Rectal smooth muscle tissue (tissue), 1 donor: ENCODE results near the gene SORCS3.

Source experiments
- H3K27ac ChIP-seq: one replicate; pipeline ENCODE4 v1.7.0; 2013; ENCODE audit warnings: low read depth, low read length, inconsistent platforms
- H3K27me3 ChIP-seq: one replicate; pipeline ENCODE4 v1.7.0; 2013; ENCODE audit warnings: low read length; ENCODE audit not compliant: control insufficient read depth, insufficient read depth
- H3K36me3 ChIP-seq: one replicate; pipeline ENCODE4 v1.7.0; 2013; ENCODE audit warnings: low read length; ENCODE audit not compliant: control insufficient read depth, insufficient read depth
- H3K4me1 ChIP-seq: one replicate; pipeline ENCODE4 v1.7.0; 2013; ENCODE audit warnings: low read length; ENCODE audit not compliant: control insufficient read depth, insufficient read depth
- H3K4me3 ChIP-seq: one replicate; pipeline ENCODE4 v1.7.0; 2013; ENCODE audit warnings: low read length
- H3K9ac ChIP-seq: one replicate; pipeline ENCODE4 v1.7.0; 2013; ENCODE audit warnings: low read length

SORCS3 gene

DNA sequence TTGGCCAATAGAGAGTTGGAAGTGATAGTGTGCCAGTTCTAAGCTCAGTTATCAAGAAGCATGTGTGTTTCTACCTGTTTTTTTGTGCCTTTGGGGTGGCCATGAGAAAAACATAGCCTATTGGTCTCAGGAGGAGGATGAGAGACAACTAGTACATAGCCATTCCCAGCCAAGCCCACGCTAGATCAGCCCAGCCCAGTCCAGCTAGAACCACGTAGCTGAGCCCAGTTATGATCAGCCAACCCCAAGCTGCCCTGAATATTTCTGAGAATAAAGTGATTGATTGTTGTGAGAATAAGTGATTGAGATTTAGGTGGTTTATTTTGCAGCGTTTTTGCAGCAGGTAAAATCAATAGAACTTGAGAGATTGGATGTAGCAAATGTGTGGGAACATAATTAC is 15.9 kb downstream of the SORCS3 start:
- H3K9ac ChIP-seq, result no peak overlapping the region
- H3K4me1 ChIP-seq, result peaks cover 2% of the 10 kb centered on the region
- H3K36me3 ChIP-seq, result no peaks in the 10 kb centered on the region
- H3K27ac ChIP-seq, result peak overlapping the region; percentile 40
- H3K27me3 ChIP-seq, result no peaks in the 10 kb centered on the region
- no peak overlapping the region for H3K4me3 ChIP-seq

- Histone ChIP-seq H3K4me1 (peaks cover 2% of the 10 kb centered on the region), H3K9ac (no peak overlapping the region), H3K27me3 (no peaks in the 10 kb centered on the region), H3K4me3 (no peak overlapping the region), H3K36me3 (no peaks in the 10 kb centered on the region), H3K27ac (peak overlapping the region; percentile 40)
Measured at GRCh38 chr10:104657457-104657856, 16.4 kb downstream of the SORCS3 start.

DNA sequence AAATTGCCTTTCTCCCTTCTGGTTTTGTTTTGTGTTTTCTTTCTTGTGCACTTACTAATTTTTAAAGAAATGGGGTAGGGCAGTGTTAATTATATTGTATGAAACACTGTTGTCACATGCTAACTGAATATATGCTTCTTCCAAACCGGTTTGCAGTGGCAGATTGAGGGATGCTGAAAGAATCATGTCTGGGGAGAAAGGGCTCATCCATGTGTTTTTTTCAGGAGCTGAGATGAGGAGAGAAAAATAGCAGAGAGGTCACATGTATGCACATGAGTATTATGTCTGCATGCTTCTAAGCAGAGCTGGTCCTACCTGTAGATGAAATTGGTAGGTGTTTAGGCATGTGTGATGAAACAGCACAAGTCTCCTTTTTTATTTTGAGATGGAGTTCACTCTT is 17.0 kb downstream of the SORCS3 start:
- Histone ChIP-seq H3K36me3 (no peaks in the 10 kb centered on the region), H3K27ac (no peak overlapping the region), H3K4me3 (no peak overlapping the region), H3K4me1 (peaks cover 2% of the 10 kb centered on the region), H3K9ac (no peak overlapping the region), H3K27me3 (peaks cover under 1% of the 10 kb centered on the region)

DNA sequence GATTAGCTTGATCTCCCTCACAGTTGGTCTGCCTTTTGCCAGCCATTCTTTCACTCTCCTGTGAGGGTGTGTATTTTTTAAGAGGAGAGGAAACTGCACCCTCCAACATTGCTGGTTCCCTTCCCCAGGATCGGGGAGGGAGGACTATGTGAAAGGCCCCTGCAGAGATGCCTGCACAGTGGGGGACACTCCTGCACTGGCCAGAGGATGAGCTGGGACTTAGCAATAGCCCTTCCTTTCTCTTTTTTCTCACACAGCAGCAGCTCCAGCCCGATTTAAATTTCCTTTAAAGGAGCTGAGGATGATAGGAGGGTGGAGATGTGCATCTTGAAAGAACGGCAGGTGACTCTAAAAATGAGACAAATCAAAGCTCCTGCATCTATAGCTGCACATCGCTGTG is 18.7 kb downstream of the SORCS3 start:
- peaks cover 2% of the 10 kb centered on the region for H3K4me1 ChIP-seq
- H3K36me3 ChIP-seq, result no peaks in the 10 kb centered on the region
- no peak overlapping the region for H3K9ac ChIP-seq
- H3K27me3 ChIP-seq, result peaks cover 2% of the 10 kb centered on the region
- no peak overlapping the region for H3K27ac ChIP-seq
- H3K4me3 ChIP-seq, result no peak overlapping the region

- Histone ChIP-seq H3K27me3 (peaks cover 2% of the 10 kb centered on the region), H3K9ac (no peak overlapping the region), H3K4me3 (no peak overlapping the region), H3K36me3 (no peaks in the 10 kb centered on the region), H3K27ac (no peak overlapping the region), H3K4me1 (no peaks in the 10 kb centered on the region)
Measured at GRCh38 chr10:104663076-104663475, 22.0 kb downstream of the SORCS3 start.

GRCh38 chr10:104663563-104663962 is 22.5 kb downstream of the SORCS3 start:
- Histone ChIP-seq H3K27ac (no peak overlapping the region), H3K4me1 (no peaks in the 10 kb centered on the region), H3K36me3 (no peaks in the 10 kb centered on the region), H3K4me3 (no peak overlapping the region), H3K9ac (no peak overlapping the region), H3K27me3 (peaks cover 2% of the 10 kb centered on the region)

DNA sequence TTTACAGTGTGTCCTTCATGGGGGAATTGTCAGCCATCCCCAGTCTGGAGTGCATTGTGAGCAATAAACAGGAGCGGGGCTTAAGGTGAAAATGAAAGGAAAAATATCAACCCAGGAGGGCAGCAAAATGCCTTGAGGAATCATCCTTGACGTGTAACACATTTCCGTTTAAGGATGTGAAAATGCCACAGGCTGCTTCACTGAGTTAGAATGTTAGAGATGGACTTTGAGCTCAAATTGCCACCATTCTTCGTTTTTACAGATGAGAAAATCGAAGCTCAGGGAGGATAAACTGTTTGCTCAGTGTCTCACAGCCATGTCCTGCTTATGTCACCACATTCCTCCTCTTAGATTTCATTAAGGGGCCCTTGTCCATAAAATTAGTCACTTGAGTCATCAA is 23.1 kb downstream of the SORCS3 start:
- peaks cover 2% of the 10 kb centered on the region for H3K27me3 ChIP-seq
- no peaks in the 10 kb centered on the region for H3K4me1 ChIP-seq
- no peak overlapping the region for H3K9ac ChIP-seq
- no peaks in the 10 kb centered on the region for H3K36me3 ChIP-seq
- H3K4me3 ChIP-seq, result no peak overlapping the region
- H3K27ac ChIP-seq, result no peak overlapping the region

DNA sequence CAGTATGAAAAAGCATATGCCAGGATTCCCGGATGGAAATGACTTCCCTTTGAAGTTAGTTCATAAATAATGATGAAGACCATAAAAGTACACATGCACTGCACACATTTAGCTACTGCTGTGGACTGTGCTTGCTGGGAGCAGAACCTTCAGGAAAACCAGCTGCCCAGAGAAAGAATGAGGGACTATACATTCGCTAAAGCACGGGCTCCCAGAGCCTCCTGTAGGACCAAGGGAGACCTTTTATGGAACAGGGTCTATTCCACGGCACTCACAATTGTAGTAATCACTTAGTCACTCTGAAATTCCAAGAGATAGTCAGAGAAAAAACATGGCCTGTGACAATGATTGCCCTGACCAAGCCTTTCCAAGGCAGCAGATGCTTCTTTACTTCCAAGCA is 24.1 kb downstream of the SORCS3 start:
- no peaks in the 10 kb centered on the region for H3K36me3 ChIP-seq
- peaks cover 2% of the 10 kb centered on the region for H3K27me3 ChIP-seq
- no peak overlapping the region for H3K4me3 ChIP-seq
- no peak overlapping the region for H3K27ac ChIP-seq
- H3K9ac ChIP-seq, result no peak overlapping the region
- no peaks in the 10 kb centered on the region for H3K4me1 ChIP-seq

DNA sequence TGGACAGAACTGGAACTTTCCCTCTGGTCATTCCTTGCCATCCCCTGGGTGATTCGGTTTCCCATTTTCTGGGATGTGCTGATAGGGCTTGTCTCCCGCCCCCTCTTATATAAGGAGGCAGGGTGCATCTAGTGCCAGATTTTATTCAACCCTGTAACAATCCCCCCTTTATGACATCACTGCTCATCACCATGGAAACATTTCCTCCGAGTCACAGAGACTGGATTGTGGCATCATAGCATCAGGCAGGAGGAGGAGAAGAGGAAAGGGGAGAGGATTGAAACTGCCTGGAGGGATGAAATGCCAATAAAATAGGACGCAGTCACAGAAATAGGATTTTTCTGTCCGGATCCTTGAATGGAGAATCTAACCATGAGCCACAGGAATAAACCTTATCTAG is 25.0 kb downstream of the SORCS3 start:
- peaks cover 2% of the 10 kb centered on the region for H3K27me3 ChIP-seq
- no peak overlapping the region for H3K9ac ChIP-seq
- no peak overlapping the region for H3K27ac ChIP-seq
- no peaks in the 10 kb centered on the region for H3K4me1 ChIP-seq
- no peaks in the 10 kb centered on the region for H3K36me3 ChIP-seq
- no peak overlapping the region for H3K4me3 ChIP-seq

GRCh38 chr10:104676874-104677273 is 35.8 kb downstream of the SORCS3 start:
- no peak overlapping the region for H3K27ac ChIP-seq
- H3K4me1 ChIP-seq, result peaks cover 2% of the 10 kb centered on the region
- no peaks in the 10 kb centered on the region for H3K36me3 ChIP-seq
- H3K4me3 ChIP-seq, result no peak overlapping the region
- no peak overlapping the region for H3K9ac ChIP-seq
- no peaks in the 10 kb centered on the region for H3K27me3 ChIP-seq

DNA sequence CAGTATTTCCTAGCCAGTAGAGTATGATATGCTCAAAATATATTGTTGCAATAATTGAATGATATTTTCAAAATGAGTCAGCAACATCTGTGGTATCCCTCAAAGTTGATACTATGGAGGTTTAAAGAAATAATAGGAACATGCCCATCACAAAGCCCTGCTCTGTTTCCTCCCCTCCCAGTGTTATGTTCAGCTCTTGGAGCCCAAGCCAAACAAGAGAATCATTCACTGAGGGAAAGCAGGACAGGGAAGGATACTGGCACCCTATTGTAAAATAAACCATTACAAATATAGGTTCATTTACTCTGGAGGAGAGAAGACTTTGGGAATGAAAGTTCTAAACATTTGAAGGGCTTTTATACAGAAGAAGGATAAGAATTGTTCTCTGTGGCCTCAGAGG is 37.6 kb downstream of the SORCS3 start:
- Histone ChIP-seq H3K27me3 (no peaks in the 10 kb centered on the region), H3K9ac (no peak overlapping the region), H3K27ac (no peak overlapping the region), H3K36me3 (no peaks in the 10 kb centered on the region), H3K4me1 (peaks cover 2% of the 10 kb centered on the region), H3K4me3 (no peak overlapping the region)

DNA sequence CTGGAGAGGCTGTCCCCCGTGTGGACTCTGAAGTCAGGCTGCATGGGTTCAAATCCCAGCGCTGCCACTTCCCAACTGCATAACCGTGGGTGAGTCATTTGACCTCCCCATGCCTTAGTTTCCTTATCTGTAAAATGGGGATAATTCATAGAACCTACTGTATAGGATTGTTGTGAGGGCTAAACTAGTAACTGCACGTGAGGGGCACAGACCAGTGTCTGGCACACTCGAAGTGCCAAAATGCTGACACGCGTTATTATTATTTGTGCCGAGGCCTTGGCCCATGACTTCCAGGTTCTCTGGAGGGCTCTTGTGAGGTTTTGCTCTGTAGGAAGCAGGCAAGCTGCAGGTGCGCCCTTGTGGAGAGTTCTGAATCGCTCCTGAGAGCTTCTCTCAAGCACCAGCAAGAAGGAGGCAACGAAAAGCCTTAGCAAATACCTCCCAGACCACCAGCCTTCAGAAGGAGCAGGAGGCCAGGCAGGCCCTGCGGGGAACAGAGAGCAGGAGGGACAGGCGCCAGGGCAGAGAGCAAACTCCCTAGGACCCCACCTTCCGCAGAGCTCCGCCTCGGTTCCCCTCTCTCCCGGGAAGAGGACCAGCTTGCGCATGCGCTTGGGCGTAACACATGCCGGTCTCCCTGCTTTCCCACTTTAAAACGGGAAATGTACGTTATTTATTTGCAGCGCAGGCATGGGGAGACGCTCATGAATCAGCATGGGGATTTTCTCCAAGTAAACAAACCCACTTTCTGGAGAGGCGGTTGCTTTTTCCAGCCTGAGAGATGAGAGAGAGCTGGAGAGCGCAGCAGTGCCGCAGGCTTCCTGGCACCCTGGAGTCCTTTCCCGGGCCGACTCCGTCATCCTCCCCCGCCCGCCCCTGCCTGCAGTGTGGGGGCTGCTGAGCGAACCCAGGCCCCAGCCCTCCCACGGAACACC is 39.6 kb downstream of the SORCS3 start:
- Histone ChIP-seq H3K4me1 (peaks cover 2% of the 10 kb centered on the region), H3K27ac (peak overlapping the region; percentile 6), H3K36me3 (no peaks in the 10 kb centered on the region), H3K4me3 (peak overlapping the region; percentile 48), H3K9ac (no peak overlapping the region), H3K27me3 (no peaks in the 10 kb centered on the region)

DNA sequence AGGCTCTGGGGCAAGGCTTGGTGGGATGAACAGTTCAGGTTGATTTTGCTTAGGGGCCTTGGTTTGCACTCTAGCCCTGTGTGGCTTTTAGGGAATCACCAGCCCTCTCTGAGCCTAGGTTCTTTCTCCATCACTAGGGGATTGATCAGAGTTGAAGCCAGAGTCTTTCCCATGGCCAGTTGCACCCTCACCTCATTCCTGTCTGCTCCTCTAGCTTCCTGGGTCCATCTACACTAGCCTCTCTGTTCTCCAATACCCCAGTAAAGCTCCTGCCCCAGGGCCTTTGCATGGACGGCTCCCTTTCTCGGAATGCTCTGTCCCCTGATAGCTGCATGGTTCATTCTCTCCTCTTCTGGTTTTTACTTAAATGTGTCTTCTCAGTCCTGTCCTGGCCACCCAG is 40.4 kb downstream of the SORCS3 start:
- Histone ChIP-seq H3K4me1 (peaks cover 2% of the 10 kb centered on the region), H3K9ac (no peak overlapping the region), H3K27me3 (no peaks in the 10 kb centered on the region), H3K4me3 (peak overlapping the region; percentile 16), H3K27ac (no peak overlapping the region), H3K36me3 (no peaks in the 10 kb centered on the region)
